ENCODE data around the gene LRRC49. TPM values are rescaled to one million over a fixed set of nuclear protein-coding genes. Genes with fewer than 3 reads are reported as not detected.

The LRRC49 gene
- total and polyA plus RNA-seq, 12 donors: 9.7 to 149 (median 67.3) TPM

DNA sequence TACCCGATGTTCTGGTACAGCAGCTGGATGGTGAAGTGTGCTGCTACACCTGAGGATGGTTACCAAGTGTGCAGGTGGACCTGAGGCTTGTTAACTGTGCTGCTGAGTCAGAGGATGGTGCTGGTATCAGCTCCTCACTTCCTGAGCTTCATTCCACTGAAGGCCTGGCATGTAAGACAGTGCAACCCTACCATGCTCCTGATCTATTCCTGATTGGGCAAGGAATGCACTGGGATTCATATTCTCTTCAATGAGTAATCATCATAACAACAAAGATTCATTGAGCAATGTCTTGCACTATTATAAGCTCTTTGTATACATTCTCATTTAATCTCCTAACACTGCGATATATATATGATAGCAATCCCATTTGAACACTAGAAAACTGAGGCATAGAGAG, 159.7 kb downstream of the LRRC49 start:
- Histone ChIP-seq H3K4me3 (no peak overlapping the region), H3K4me1 (peaks cover 0 to 16% (median 0%) of the 10 kb centered on the region in 9 donors), H3K36me3 (peaks cover 0 to 29% (median 6%) of the 10 kb centered on the region in 9 donors), H3K27me3 (no peaks in the 10 kb centered on the region), H3K9me3 (peaks cover 0 to 8% (median 0%) of the 10 kb centered on the region in 11 donors), H3K27ac (no peak overlapping the region)
- peak in 1 of 8 donors; percentile 28 for ATAC-seq
- TF ChIP-seq, protein P1, sequence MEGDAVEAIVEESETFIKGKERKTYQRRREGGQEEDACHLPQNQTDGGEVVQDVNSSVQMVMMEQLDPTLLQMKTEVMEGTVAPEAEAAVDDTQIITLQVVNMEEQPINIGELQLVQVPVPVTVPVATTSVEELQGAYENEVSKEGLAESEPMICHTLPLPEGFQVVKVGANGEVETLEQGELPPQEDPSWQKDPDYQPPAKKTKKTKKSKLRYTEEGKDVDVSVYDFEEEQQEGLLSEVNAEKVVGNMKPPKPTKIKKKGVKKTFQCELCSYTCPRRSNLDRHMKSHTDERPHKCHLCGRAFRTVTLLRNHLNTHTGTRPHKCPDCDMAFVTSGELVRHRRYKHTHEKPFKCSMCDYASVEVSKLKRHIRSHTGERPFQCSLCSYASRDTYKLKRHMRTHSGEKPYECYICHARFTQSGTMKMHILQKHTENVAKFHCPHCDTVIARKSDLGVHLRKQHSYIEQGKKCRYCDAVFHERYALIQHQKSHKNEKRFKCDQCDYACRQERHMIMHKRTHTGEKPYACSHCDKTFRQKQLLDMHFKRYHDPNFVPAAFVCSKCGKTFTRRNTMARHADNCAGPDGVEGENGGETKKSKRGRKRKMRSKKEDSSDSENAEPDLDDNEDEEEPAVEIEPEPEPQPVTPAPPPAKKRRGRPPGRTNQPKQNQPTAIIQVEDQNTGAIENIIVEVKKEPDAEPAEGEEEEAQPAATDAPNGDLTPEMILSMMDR (IDR thresholded peaks at IDR 0.05): no peak
- WGBS, 2 donors: 95 to 100% methylated on average over 2 of the region's 2 CpGs
- intact Hi-C loops (cut with DNase I): no loop called here
- no peak for DNase-seq

GRCh38 chr15:71054286-71054952, 161.8 kb downstream of the LRRC49 start:
- ATAC-seq (no peak), DNase-seq (no peak)
- no peak overlapping the region for H3K4me3 ChIP-seq
- H3K36me3 ChIP-seq: peaks cover 0 to 19% (median 6%) of the 10 kb centered on the region in 9 donors
- no peaks in the 10 kb centered on the region for H3K27me3 ChIP-seq
- TF ChIP-seq, protein P1 (IDR thresholded peaks at IDR 0.05): no peak
- 57 to 67% methylated on average over 2 of the region's 2 CpGs for WGBS, 2 donors
- intact Hi-C loops (cut with DNase I): no loop called here
- peaks cover 0 to 11% (median 0%) of the 10 kb centered on the region in 9 donors for H3K4me1 ChIP-seq
- H3K9me3 ChIP-seq: peaks cover 0 to 26% (median 4%) of the 10 kb centered on the region in 11 donors
- H3K27ac ChIP-seq: no peak overlapping the region

- TF ChIP-seq, protein P1 (IDR thresholded peaks at IDR 0.05): no peak
- Histone ChIP-seq H3K4me3 (no peak overlapping the region), H3K27ac (no peak overlapping the region), H3K9me3 (peaks cover 0 to 28% (median 4%) of the 10 kb centered on the region in 11 donors), H3K36me3 (peaks cover 0 to 8% (median 0%) of the 10 kb centered on the region in 9 donors), H3K4me1 (peaks cover 0 to 11% (median 0%) of the 10 kb centered on the region in 9 donors), H3K27me3 (no peaks in the 10 kb centered on the region)
- WGBS, 2 donors: 70 to 80% methylated on average over 1 of the region's 1 CpG
- intact Hi-C loops (cut with DNase I): no loop called here
- no peak for DNase-seq
- no peak for ATAC-seq
Observed at GRCh38 chr15:71055461-71055860, 162.8 kb downstream of the LRRC49 start.

DNA sequence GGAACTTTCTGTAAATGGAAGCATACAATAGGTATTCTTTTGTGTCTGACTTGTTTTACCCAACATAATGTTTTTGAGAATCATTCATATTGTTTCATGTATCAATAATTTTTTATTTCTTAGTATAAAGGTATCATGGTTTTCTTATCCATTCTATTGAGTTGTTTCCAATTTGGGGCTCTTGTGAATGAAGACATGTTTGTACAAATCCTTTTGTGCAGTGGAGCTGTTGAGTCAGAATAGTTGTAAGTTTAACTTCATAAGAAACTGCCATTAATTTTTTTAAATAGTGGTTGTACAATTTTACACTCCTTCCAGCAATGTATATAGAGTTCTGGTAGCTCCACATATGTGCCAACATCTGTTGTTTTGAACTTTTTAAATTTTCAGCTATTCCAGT, 163.5 kb downstream of the LRRC49 start:
- ATAC-seq: no peak
- no peak for DNase-seq
- intact Hi-C loops (cut with DNase I): no loop called here
- TF ChIP-seq, protein P1 (IDR thresholded peaks at IDR 0.05): no peak
- Histone ChIP-seq H3K27me3 (no peaks in the 10 kb centered on the region), H3K4me3 (no peak overlapping the region), H3K4me1 (peaks cover 0 to 9% (median 0%) of the 10 kb centered on the region in 9 donors), H3K36me3 (peaks cover 0 to 2% (median 0%) of the 10 kb centered on the region in 9 donors), H3K27ac (no peak overlapping the region), H3K9me3 (peaks cover 0 to 28% (median 4%) of the 10 kb centered on the region in 11 donors)
